GM13977 (cell line): ENCODE measurements around the gene DZIP3.
"Not testable (repeated sequence)": the region's sequence is repeated elsewhere in the genome, so short reads cannot be mapped to it uniquely, and the experiment has no call there.

Experiments
- DNase-seq: peaks from one replicate; pipeline ENCODE4 v3.0.0; 2012; ENCODE audit warnings: low spot score
- CTCF ChIP-seq: IDR thresholded peaks from 2 replicates; pipeline ENCODE4 v1.5.1; 2012; ENCODE audit warnings: mild to moderate bottlenecking, control low read depth; ENCODE audit not compliant: insufficient read depth; ENCODE audit errors: extremely low read depth, missing control alignments
- in situ Hi-C: fragments of 300-500 bp; cut with MboI; formaldehyde crosslinking; loops from one replicate; pipeline ENCODE4 v1.12.0; 2022; ENCODE audit warnings: low sequenced_read_pairs, low pct_unique_long_range_greater_than_20kb, mixed read lengths, inconsistent platforms; ENCODE audit not compliant: unreplicated experiment

DZIP3 gene

GRCh38 chr3:108605491-108605890 is 16.0 kb downstream of the DZIP3 start:
- in situ Hi-C loops = no loop called here
- no peak for TF ChIP-seq CTCF
- DNase-seq = no peak

GRCh38 chr3:108608750-108609149 is 19.2 kb downstream of the DZIP3 start:
- in situ Hi-C loops = no loop called here
- no peak for DNase-seq
- no peak for TF ChIP-seq CTCF

GRCh38 chr3:108610651-108611050 is 21.1 kb downstream of the DZIP3 start:
- in situ Hi-C loops = no loop called here
- no peak for TF ChIP-seq CTCF
- no peak for DNase-seq

- DNase-seq, in situ Hi-C loops: not testable (repeated sequence)
Observed at GRCh38 chr3:108616090-108616489, 26.6 kb downstream of the DZIP3 start.

GRCh38 chr3:108620250-108620649 is 30.7 kb downstream of the DZIP3 start:
- in situ Hi-C loops = no loop called here
- TF ChIP-seq CTCF = no peak
- no peak for DNase-seq

- no peak for TF ChIP-seq CTCF
- no peak for DNase-seq
- in situ Hi-C loops = no loop called here
Observed at GRCh38 chr3:108623504-108623903, 34.0 kb downstream of the DZIP3 start.

- in situ Hi-C loops = no loop called here
- DNase-seq = no peak
- no peak for TF ChIP-seq CTCF
Observed at GRCh38 chr3:108629974-108630373, 40.5 kb downstream of the DZIP3 start.
